ENCODE measurements around the gene ZNHIT6. TPM values are rescaled to one million over a fixed set of nuclear protein-coding genes. Genes with fewer than 3 reads are reported as not detected.

ZNHIT6 gene
- total RNA-seq, 1 donor from 2014 or later: 24.6 TPM

- H3K27me3 Mint-ChIP-seq (ENCODE audit: insufficient read depth): no peaks in the 10 kb centered on the region
- no peak overlapping the region for H3K4me3 Mint-ChIP-seq
- no peak for DNase-seq (ENCODE audit: low spot score)
- H3K27ac Mint-ChIP-seq: no peak overlapping the region
- H3K36me3 Mint-ChIP-seq (ENCODE audit: low read depth): peaks cover 44% of the 10 kb centered on the region
- intact Hi-C loops (cut with micrococcal nuclease): loop anchor here (10.0 kb wide), 3 partner anchors 636 to 1004 kb away; partner anchors contain the start of genes ODF2L and SH3GLB1
- H3K9me3 Mint-ChIP-seq: no peaks in the 10 kb centered on the region
- peaks cover 13% of the 10 kb centered on the region for H3K4me1 Mint-ChIP-seq (ENCODE audit: low read depth)
Measured at GRCh38 chr1:85700422-85700821, 7.8 kb downstream of the ZNHIT6 start.

DNA sequence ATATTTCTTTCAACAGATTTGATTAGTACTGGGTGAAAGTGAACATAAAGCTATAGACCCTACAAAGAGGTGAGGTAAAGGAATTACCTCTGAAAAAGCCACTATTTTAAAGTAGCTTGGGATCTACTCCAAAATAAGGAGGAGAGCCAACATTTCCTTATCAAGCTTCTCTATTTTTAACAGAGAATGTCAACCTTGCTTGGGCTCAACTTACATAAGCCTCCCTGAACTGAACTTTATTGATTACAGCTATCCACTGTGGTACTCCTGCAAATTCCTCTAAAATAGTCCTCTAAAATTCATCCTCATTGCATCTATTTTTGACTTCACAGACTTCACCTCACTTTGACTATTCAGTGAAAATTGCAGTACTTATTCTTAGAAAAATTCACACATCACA lies 10.3 kb downstream of the ZNHIT6 start:
- Mint-ChIP-seq H3K4me1 (ENCODE audit: low read depth) (no peaks in the 10 kb centered on the region), H3K27me3 (ENCODE audit: insufficient read depth) (no peaks in the 10 kb centered on the region), H3K9me3 (no peaks in the 10 kb centered on the region), H3K36me3 (ENCODE audit: low read depth) (peaks cover 42% of the 10 kb centered on the region), H3K4me3 (no peak overlapping the region), H3K27ac (no peak overlapping the region)
- intact Hi-C loops (cut with micrococcal nuclease): no loop called here
- no peak for DNase-seq (ENCODE audit: low spot score)

DNA sequence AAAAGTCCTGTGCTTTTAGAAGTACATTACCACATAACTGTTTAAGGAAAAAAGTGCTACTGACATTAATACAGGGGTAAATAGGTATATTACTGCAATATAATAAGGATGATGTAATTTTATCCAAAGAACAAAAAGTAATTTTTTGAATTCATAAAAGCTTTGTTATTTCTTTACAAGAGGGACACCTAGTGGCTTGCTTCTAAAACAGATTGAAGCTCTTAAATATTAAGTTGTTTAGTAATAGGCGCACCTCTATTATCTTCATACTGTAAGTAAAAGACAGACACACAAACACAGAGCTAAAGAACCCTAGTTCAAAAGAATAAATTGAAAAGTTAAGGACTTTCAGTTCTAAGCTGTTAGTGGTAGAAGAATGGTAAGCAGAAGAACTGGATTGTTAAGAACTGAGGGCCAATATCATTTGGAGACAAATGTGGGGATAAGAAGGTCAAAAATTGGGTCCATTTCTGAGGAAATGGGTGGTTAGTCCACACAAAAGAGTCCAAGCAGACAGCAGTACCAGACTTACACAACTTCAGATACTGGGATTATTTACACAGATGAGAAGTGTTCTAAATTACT lies 15.4 kb downstream of the ZNHIT6 start:
- peaks cover 18% of the 10 kb centered on the region for H3K36me3 Mint-ChIP-seq (ENCODE audit: low read depth)
- no peak overlapping the region for H3K27ac Mint-ChIP-seq

GRCh38 chr1:85689775-85690404 lies 18.3 kb downstream of the ZNHIT6 start:
- DNase-seq (ENCODE audit: low spot score): no peak
- Mint-ChIP-seq H3K36me3 (ENCODE audit: low read depth) (peaks cover 18% of the 10 kb centered on the region), H3K27ac (no peak overlapping the region), H3K4me3 (no peak overlapping the region), H3K9me3 (no peaks in the 10 kb centered on the region), H3K27me3 (ENCODE audit: insufficient read depth) (no peaks in the 10 kb centered on the region), H3K4me1 (ENCODE audit: low read depth) (no peaks in the 10 kb centered on the region)
- intact Hi-C loops (cut with micrococcal nuclease): no loop called here

More for the DNA sequence above, 15.4 kb downstream of the ZNHIT6 start:
- intact Hi-C loops (cut with micrococcal nuclease): loop anchor here (1.0 kb wide), 1 partner anchor 385 kb away; no protein-coding TSS in a partner anchor
- H3K9me3 Mint-ChIP-seq: no peaks in the 10 kb centered on the region
- H3K4me3 Mint-ChIP-seq: no peak overlapping the region
- H3K27me3 Mint-ChIP-seq (ENCODE audit: insufficient read depth): no peaks in the 10 kb centered on the region
- H3K4me1 Mint-ChIP-seq (ENCODE audit: low read depth): no peaks in the 10 kb centered on the region
- DNase-seq (ENCODE audit: low spot score): no peak

DNA sequence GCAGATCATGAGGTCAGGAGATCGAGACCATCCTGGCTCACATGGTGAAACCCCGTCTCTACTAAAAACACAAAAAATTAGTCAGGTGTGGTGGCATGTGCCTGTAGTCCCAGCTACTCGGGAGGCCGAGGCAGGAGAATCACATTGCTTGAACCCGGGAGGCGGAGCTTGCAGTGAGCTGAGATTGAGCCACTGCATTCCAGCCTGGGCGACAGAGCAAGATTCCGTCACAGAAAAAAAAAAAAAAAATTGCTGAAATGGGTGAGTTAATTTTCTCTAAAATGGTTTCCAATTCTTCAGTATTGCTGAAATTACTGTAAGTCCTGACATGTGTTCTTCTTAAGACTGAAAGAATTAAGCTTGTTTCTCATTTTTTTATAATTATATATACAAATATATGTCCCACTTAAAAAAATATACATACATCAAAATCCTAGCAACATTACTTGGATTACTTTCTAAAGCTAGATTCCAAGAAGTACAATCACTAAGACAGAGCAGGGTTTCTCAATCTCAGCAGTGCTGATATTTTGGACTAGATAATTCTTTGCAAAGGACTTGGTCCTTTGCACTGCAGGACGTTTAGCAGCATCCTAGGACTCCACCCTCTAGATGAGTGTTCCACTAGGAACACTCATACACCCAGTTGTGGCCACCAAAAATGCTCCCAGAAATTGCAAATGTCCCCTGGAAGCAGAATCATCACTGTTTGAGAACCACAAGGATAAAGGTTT lies 24.8 kb downstream of the ZNHIT6 start:
- no peak for DNase-seq (ENCODE audit: low spot score)
- H3K4me3 Mint-ChIP-seq: no peak overlapping the region
- no peaks in the 10 kb centered on the region for H3K27me3 Mint-ChIP-seq (ENCODE audit: insufficient read depth)
- intact Hi-C loops (cut with micrococcal nuclease): no loop called here
- peaks cover 13% of the 10 kb centered on the region for H3K36me3 Mint-ChIP-seq (ENCODE audit: low read depth)
- H3K9me3 Mint-ChIP-seq: no peaks in the 10 kb centered on the region
- H3K27ac Mint-ChIP-seq: no peak overlapping the region
- H3K4me1 Mint-ChIP-seq (ENCODE audit: low read depth): peaks cover under 1% of the 10 kb centered on the region

DNA sequence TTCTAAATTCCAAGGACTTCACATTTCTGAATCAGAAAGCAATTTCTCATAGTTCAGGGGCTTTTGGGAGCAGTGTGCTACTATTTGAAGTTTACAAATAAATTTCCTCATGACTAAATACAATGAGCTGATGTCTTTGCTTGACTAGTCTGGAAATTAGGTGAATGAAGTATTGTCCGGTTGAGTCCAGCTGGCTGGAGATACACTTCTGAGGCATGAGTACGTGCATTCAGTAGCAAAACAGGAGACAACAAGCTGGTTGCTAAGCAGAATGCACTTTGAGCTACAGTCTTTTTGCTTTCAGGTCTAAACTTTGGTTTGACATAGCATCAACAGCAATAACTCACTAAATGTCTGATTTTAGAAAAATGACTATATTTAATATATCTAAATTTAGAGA lies 27.1 kb downstream of the ZNHIT6 start:
- H3K27ac Mint-ChIP-seq: no peak overlapping the region
- H3K27me3 Mint-ChIP-seq (ENCODE audit: insufficient read depth): no peaks in the 10 kb centered on the region
- H3K36me3 Mint-ChIP-seq (ENCODE audit: low read depth): peaks cover 18% of the 10 kb centered on the region
- intact Hi-C loops (cut with micrococcal nuclease): no loop called here
- H3K4me3 Mint-ChIP-seq: no peak overlapping the region
- no peaks in the 10 kb centered on the region for H3K9me3 Mint-ChIP-seq
- peaks cover 9% of the 10 kb centered on the region for H3K4me1 Mint-ChIP-seq (ENCODE audit: low read depth)
- no peak for DNase-seq (ENCODE audit: low spot score)

GRCh38 chr1:85678193-85678592 lies 30.0 kb downstream of the ZNHIT6 start:
- intact Hi-C loops (cut with micrococcal nuclease): no loop called here
- Mint-ChIP-seq H3K27me3 (ENCODE audit: insufficient read depth) (no peaks in the 10 kb centered on the region), H3K4me3 (no peak overlapping the region), H3K27ac (peak overlapping the region; percentile 4), H3K9me3 (no peaks in the 10 kb centered on the region), H3K36me3 (ENCODE audit: low read depth) (peaks cover 29% of the 10 kb centered on the region), H3K4me1 (ENCODE audit: low read depth) (peaks cover 9% of the 10 kb centered on the region)
- DNase-seq (ENCODE audit: low spot score): no peak

DNA sequence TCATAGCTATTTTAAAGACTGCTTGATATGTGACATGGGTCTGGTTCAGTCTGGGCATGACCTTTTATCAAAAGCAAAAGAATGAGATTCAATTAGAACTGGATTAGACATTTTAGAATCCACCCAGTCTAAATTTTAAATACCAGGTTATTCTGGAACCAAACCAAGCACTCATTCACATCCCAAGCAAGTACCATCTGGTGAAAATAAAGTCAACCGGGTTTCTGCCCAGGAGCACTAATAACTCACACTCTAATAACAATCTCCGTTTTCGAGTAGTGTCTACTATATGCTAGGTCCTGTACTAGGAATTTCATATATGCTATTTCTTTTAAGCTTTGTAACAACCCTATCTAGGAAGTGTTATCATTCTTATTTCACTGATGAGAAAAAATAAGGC lies 30.6 kb downstream of the ZNHIT6 start:
- Mint-ChIP-seq H3K4me1 (ENCODE audit: low read depth) (peaks cover 9% of the 10 kb centered on the region), H3K27ac (peak overlapping the region; percentile 4), H3K4me3 (no peak overlapping the region), H3K9me3 (no peaks in the 10 kb centered on the region), H3K27me3 (ENCODE audit: insufficient read depth) (no peaks in the 10 kb centered on the region), H3K36me3 (ENCODE audit: low read depth) (peaks cover 32% of the 10 kb centered on the region)
- intact Hi-C loops (cut with micrococcal nuclease): no loop called here
- DNase-seq (ENCODE audit: low spot score): no peak

- no peaks in the 10 kb centered on the region for H3K4me1 Mint-ChIP-seq (ENCODE audit: low read depth)
- H3K9me3 Mint-ChIP-seq: no peaks in the 10 kb centered on the region
- no peak overlapping the region for H3K4me3 Mint-ChIP-seq
- intact Hi-C loops (cut with micrococcal nuclease): no loop called here
- peaks cover 47% of the 10 kb centered on the region for H3K36me3 Mint-ChIP-seq (ENCODE audit: low read depth)
- no peaks in the 10 kb centered on the region for H3K27me3 Mint-ChIP-seq (ENCODE audit: insufficient read depth)
- DNase-seq (ENCODE audit: low spot score): no peak
- no peak overlapping the region for H3K27ac Mint-ChIP-seq
Measured at GRCh38 chr1:85672031-85672660, 36.1 kb downstream of the ZNHIT6 start.

GRCh38 chr1:85665932-85666331 lies 42.3 kb downstream of the ZNHIT6 start:
- Mint-ChIP-seq H3K27ac (no peak overlapping the region), H3K4me3 (no peak overlapping the region), H3K36me3 (ENCODE audit: low read depth) (peaks cover 30% of the 10 kb centered on the region), H3K4me1 (ENCODE audit: low read depth) (no peaks in the 10 kb centered on the region), H3K9me3 (no peaks in the 10 kb centered on the region), H3K27me3 (ENCODE audit: insufficient read depth) (no peaks in the 10 kb centered on the region)
- no peak for DNase-seq (ENCODE audit: low spot score)
- intact Hi-C loops (cut with micrococcal nuclease): no loop called here

DNA sequence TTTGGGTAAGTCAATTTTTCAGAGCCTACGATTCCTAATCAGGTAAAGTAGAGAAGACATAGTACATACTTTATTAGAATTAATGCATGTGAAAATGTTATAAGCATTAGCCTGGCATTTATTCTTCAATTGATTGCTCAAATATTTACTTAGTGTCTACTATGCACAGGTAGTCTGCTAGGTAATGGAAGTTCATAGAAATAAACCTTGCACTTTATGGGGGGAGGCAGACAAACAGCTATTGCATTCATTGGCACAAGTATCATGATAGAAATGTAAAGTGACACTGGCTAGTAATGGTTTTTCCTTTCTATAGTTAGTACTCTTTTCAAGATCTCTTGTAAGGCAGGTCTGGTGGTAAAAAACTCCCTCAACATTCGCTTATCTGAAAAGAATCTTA lies 44.9 kb downstream of the ZNHIT6 start:
- H3K36me3 Mint-ChIP-seq (ENCODE audit: low read depth): peaks cover 15% of the 10 kb centered on the region
- intact Hi-C loops (cut with micrococcal nuclease): no loop called here
- no peak overlapping the region for H3K27ac Mint-ChIP-seq
- H3K9me3 Mint-ChIP-seq: no peaks in the 10 kb centered on the region
- H3K27me3 Mint-ChIP-seq (ENCODE audit: insufficient read depth): no peaks in the 10 kb centered on the region
- no peak overlapping the region for H3K4me3 Mint-ChIP-seq
- DNase-seq (ENCODE audit: low spot score): no peak
- H3K4me1 Mint-ChIP-seq (ENCODE audit: low read depth): no peaks in the 10 kb centered on the region

GRCh38 chr1:85661767-85662166 lies 46.5 kb downstream of the ZNHIT6 start:
- Mint-ChIP-seq H3K4me3 (no peak overlapping the region), H3K4me1 (ENCODE audit: low read depth) (no peaks in the 10 kb centered on the region), H3K27me3 (ENCODE audit: insufficient read depth) (no peaks in the 10 kb centered on the region), H3K36me3 (ENCODE audit: low read depth) (peaks cover 14% of the 10 kb centered on the region), H3K27ac (no peak overlapping the region), H3K9me3 (no peaks in the 10 kb centered on the region)
- intact Hi-C loops (cut with micrococcal nuclease): no loop called here
- DNase-seq (ENCODE audit: low spot score): no peak

DNA sequence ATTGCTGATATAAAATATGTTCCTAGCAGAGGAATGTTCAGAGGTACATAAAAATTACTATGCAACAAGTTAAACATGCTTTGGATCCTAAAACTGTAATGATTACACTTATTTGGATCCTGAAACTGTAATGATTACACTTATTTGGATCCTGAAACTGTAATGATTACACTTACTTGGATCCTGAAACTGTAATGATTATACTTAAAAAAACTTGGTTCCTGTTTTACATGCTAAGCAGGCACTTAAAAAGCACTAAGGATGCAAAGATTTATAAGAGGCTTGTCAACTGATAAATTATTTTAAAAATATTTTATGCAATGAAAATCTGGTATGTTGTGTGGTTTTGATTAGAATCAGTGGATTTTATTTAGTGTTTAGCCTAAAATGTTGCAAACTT lies 47.7 kb downstream of the ZNHIT6 start:
- H3K4me3 Mint-ChIP-seq: no peak overlapping the region
- intact Hi-C loops (cut with micrococcal nuclease): no loop called here

More for the DNA sequence above, 47.7 kb downstream of the ZNHIT6 start:
- Mint-ChIP-seq H3K9me3 (no peaks in the 10 kb centered on the region), H3K36me3 (ENCODE audit: low read depth) (peaks cover 13% of the 10 kb centered on the region), H3K27me3 (ENCODE audit: insufficient read depth) (no peaks in the 10 kb centered on the region), H3K27ac (no peak overlapping the region), H3K4me1 (ENCODE audit: low read depth) (peaks cover 4% of the 10 kb centered on the region)
- no peak for DNase-seq (ENCODE audit: low spot score)

All from activated T-helper 1 cell treated with anti-CD3 and anti-CD28 coated beads, Interleukin-12 subunit alpha, Interleukin-12 subunit beta, Interleukin-2, Interleukin-4 antibody, amounts not matched to agents 30 ng/mL and 10 ng/mL and 1 ng/mL, durations not matched to agents 14 hours and 24 hours and 36 hours (primary cell).